ENCODE data around the gene FAM50B.

Gene FAM50B

DNA sequence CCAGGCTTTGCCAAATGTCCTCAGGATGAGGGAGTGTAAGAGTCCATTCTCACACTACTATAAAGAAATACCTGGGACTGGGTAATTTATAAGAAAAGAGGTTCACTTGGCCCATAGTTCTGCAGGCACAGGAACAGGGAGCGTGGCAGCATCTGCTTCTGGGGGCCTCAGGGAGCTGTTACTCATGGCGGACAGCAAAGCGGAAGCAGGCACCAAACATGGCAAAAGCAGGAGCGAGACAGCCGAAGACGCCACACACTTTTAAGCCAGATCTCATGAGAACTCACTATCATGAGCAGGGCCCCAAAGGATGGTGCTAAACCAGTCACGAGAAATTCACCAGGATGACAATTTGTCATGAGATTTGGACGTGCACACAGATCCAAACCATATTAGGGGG lies 22.8 kb downstream of the FAM50B start:
- no peak for DNase-seq (ENCODE audit: low read depth)

- DNase-seq (ENCODE audit: low read depth) = no peak
Observed at GRCh38 chr6:3872370-3872854, 23.2 kb downstream of the FAM50B start.

GRCh38 chr6:3873051-3873450 lies 23.9 kb downstream of the FAM50B start:
- no peak for DNase-seq (ENCODE audit: low read depth)

DNA sequence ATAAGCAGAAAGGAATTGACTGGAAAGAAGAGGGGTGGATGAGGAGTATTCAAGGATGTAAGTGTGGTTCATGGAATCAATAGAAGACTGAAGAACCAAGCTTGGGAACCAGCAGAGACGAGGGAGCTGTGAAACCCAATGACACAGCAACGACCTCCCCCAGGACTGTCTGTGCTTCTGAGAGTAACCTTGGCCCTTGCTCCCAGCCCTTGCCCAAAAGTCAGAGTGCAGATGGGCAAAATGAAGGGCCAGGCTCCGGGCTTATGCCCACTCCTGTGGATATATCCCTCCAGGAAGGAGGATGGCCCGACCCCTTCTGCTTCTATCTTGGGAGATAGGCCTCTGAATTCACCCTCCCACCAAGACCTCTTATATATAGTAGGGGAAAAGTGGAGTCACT lies 24.9 kb downstream of the FAM50B start:
- DNase-seq (ENCODE audit: low read depth) = no peak

DNA sequence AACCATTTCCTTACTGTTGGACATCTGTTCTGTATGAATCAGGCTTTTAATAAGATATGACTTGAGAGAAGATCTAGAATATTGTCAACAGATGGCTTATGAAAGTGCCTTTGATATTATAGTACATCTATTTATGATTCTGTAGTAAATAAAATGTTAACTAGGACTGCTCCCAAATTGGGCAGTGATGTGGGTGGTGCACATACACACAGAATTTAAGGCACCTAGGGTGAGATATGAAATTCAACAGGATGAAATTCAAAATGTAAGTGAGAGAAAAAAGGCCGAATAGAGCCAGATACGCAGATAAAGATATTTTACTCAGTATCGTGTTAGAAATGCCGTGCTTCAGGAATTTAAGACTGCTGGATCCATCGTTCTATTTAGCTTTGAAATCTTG lies 26.3 kb downstream of the FAM50B start:
- DNase-seq (ENCODE audit: low read depth) = no peak

GRCh38 chr6:3876101-3876500 lies 26.9 kb downstream of the FAM50B start:
- no peak for DNase-seq (ENCODE audit: low read depth)

DNA sequence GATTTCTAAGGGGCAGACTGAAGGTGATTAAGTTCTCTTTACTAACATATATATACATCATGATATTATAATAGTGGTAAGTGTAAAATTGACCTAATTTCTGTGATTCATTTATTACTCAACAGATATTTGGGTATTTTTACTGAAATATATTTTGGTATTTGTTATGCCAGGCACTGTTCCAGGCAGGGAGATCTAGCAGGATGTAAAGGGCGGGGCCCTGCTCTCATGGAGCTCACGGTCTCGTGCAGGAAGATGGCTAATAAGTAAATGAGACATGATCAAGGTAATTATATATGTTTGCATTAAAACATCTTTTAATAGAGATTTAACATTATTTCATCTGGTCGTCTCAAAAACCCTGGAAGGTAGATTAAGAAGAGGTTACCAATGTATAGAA lies 27.7 kb downstream of the FAM50B start:
- DNase-seq (ENCODE audit: low read depth) = no peak

DNA sequence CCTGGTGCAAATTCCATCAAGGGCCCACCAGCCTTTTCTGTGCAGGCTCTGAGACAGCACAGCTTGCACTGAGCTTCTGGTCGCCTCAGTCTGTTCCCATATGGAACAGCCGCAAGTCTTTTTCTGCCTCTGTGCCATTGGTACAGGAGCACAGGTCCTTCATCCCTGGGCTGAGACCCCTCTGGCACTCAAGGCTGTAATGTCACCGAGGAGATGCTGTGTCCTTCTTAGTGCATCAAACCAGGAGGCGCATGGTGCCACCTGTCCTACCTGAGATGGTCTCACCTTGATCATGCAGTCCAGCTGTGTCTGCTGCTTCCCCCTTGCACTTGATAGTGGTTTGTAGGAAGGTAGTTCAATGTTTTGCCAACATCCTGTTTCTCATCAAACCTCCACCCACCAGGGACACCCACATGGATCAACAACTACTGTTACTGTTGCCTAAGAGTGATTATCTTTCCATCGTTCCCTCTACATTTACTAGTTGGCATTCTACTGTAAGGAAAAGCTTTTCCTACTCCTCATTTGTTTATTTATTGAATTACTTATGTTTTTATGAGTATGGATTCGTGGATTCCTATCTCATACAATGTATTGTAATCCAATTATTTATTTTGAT lies 29.0 kb downstream of the FAM50B start:
- no peak for DNase-seq (ENCODE audit: low read depth)

- DNase-seq (ENCODE audit: low read depth) = no peak
Observed at GRCh38 chr6:3879194-3879952, 30.2 kb downstream of the FAM50B start.

DNA sequence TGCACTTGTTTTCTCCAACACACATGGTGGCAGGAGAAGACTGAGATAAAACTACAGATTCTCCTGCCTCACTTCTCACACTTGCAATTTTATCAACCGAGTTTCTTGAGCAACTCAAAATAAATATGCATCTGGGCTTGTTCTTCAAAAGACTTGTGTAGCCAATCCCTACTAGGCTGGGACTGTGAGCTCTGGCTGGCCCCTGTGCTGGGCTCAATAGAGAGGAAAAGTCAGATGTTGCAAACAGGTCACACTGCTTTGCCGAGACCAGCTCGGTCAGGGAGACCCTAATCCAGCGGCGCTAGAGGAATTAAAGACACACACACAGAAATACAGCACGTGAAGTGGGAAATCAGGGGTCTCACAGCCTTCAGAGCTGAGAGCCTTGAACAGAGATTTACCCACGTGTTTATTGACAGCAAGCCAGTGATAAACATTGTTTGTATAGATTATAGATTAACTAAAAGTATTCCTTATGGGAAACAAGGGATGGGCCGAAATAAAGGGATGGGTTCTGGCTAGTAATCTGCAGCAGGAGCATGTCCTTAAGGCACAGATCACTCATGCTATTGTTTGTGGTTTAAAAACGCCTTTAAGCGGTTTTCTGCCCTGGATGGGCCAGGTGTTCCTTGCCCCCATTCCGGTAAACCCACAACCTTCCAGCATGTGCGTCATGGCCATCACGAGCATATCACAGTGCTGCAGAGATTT lies 32.7 kb downstream of the FAM50B start:
- DNase-seq (ENCODE audit: low read depth) = no peak

GRCh38 chr6:3882431-3882830 lies 33.3 kb downstream of the FAM50B start:
- no peak for DNase-seq (ENCODE audit: low read depth)

DNA sequence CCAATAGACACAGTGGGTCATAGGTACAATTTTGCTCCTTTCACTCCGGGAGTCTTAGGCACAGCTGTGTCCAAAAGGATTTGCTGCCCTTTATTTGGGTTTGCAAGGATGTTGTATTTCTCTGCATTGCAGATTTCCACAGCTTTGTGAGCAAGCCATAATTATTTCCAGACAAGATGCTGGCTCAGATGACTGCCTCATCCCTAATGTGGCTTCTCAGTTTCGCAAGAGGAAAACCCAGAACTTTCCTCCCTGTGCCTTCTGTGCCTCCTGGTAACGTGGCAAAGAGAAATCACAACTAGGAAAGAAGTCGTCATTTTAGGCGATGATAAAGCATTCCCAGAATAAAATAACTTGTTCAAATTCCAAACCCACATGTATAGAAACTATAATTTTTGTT lies 33.7 kb downstream of the FAM50B start:
- peak; percentile 59 for DNase-seq (ENCODE audit: low read depth)

DNA sequence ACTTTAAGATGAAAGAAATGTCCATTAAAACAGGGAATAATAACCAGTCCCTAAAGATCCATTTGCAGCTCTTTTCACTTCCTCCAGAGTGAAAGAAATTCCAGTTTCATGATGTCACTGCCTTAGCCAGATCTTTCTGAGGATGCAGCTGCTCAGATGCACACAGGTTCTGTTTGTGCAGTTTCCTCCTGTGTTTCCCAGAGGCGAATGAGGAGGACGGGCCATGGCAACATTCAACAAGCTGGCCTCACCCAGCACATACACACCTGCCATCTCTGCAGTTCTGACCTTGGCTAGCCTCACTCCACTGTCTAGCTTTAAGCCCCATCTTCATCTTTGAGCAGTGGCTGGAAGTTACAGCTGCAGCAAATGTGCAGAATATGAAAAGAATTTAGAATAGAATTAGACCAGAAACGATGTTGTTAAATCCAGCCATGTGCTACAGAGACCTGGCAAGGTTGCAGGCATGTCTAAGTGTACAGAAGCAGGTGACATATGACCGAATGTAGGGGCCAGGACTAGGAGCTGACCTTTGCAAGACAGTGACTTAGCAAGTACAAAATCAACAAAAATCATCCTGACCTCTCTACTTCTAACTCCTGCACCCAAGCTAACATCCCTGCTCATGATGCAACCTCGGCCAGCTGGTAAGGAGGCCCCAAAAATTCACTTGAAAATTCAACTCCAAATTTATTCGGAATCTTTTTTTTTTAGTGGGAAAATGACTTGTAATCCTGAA lies 35.0 kb downstream of the FAM50B start:
- DNase-seq (ENCODE audit: low read depth) = peak; percentile 63

DNA sequence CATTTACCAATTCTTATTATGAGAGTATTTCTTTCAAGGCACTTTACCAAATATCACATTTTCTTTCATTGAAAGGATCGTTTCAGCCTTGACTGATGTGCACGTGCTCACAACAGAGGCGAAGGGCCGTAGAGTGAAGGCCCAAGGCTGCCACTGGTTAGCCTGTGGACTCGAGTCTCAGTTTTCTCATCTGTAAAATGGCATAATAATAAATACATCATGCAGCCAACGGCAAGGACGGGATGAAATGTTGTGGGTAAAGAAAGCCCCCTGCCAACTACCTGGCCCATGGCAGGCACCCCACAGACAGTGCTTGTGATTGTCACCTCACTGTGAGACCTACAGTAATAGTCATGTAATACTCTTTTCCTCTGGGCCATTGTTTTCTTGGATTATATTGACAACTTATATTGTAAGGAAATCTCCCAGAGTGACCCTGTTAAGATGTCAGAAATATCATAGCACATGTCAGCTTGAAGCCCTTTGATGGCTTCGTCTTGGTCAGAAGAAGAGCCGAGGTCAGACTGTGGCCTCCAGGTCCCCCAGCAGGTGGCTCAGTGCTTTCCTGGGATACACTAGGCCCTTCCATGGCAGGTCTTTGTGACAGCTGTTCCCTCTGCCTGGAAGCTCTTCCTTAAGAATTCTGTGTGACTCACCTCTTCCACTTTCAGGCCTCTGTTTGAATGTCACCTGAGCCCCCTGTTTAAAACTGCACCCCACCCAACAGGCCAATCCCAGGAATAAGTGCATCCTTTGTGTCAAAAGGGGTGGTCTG lies 36.3 kb downstream of the FAM50B start:
- DNase-seq (ENCODE audit: low read depth) = no peak

DNA sequence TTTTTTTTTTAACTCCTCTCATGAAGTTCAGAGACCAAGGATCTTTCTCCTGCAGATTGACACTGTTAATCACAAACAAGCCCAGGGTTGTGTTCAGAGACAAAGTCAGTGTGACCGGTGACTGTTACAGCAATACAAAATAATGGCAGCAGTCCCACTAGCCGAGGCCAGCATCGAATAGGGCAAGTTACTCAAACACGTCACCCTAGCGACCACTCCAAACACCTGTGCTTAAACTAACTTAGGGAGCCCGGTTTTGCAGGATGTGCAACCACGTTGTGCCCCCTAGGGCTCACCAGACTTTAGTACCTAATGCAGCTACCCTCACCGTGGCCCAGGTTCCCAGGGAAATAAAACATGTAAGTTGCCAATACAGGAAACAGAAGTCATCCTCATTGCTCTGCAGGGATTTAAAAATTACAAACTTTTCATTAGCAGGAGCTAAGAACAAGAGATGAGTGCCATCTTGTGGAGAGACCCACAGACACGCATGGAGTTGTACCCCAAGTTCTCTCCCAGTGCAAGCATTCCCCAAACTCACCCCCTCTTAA lies 38.1 kb downstream of the FAM50B start:
- DNase-seq (ENCODE audit: low read depth) = no peak

DNA sequence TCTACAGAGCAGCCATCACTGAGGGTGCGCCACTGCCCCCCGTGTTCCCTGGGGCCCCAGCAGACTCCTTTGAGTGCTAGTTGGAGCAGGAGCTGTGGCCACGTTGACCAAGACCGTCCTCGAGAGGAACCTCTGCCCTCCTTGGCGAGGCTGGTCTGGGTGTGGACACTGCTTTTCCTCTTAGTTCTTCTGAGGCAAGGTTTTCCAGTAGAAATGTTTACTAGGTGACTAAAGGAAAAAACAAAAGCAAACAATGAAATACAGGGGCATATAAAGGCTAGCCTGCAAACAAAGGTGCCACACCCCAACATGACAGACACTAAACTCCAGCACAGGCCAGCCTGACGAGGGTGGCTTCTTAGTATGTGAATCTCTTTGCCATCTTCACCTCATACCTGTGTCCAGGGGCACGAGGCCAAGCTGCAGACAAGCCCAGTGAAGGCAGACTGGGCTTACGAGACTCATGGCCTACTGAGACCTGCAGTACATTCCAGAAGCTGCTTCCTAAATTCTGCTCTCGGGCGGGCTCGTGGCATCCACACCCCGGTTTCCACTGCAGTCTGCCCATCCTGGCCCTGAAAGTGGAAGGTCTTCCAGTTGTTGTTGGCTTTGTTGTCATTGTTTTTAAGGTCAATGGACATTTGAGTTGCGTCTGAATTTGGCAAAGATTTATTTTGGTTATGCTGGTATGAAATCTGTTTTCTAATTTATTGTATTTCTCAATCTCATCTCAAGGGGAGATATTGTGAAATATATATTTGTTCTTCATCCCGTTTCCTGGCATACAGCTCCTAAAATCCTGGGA lies 39.2 kb downstream of the FAM50B start:
- DNase-seq (ENCODE audit: low read depth) = no peak

DNA sequence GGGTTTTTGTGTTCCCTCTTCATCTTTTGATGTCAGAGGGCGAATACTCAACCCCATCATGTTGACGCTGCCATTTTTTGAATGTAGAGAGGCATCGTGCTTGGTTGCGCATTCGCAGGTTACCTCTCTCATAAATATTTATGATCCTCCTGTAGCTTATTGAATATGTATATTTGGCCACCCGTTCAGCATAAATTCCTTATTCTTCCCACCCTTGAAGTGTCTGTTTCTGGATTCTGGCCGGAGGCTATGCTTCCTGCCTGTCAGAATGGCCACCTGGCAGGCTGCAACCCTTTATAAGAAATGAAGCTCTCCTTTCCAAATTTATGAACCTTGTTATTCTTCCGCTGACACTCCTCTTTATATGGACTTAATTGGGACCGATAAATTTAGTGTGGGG lies 40.9 kb downstream of the FAM50B start:
- no peak for DNase-seq (ENCODE audit: low read depth)

DNA sequence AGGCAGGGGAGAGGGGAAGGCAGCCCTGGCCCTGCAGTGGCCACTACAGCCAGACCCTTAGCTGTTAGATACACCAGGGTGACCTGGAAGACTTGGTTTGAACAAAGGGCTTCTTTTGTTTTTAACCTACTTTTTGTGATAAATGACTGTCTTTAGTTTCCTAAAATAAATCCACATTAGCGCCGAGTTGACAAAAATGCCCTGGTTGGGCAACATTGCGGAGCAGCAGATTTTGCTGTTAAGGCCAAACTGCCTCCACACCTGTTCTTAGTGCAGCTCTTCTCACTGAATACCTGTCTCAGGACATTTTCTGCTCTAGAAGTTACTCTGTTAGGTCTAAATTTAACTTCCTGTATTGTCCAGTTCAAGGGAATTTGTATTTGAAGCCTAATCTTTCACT lies 42.7 kb downstream of the FAM50B start:
- no peak for DNase-seq (ENCODE audit: low read depth)

GRCh38 chr6:3892603-3893002 lies 43.4 kb downstream of the FAM50B start:
- no peak for DNase-seq (ENCODE audit: low read depth)

GRCh38 chr6:3893487-3893886 lies 44.3 kb downstream of the FAM50B start:
- no peak for DNase-seq (ENCODE audit: low read depth)

- DNase-seq (ENCODE audit: low read depth) = no peak
Observed at GRCh38 chr6:3893917-3894316, 44.7 kb downstream of the FAM50B start.
